ENCODE data around the gene AATF.

The AATF gene

DNA sequence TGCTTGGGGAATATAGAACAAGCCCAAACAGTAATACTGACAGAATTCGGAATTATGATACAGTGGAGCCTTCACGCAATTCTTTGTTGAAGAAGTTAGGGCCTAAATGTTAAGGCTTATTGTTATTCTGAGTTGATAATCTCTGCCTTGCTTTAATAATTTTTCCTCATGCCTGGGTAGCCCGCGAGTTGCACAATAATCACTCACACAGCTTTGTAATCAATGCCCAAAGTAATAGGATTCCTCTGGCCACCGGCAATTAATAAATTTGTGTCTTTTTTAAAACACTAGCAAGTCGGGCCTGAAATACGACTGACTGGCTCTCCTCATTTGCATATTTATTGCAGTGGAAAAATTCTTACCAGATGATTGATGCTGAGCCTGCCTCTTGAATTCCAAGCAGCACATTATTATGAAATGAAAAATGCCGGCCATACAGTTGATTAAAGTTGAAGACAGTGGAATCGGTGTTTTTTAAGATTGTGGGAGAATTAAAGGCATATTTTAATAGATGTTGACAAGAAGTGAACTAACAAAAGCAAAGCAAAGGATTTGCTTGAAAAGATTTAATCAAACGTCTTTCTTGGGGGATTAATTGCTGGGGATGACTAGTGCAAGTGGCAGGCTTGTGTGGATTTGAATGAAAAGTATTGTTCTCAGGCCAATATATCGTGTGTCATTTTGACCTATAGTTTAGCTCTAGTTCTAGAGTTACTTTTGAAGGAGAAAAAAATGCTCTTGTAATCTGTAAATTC, 30.2 kb downstream of the AATF start:
- Histone ChIP-seq H3K9me3 (ENCODE audit: control insufficient read depth, low read length) (no peaks in the 10 kb centered on the region), H2BK15ac (ENCODE audit: low read depth, poor library complexity, severe bottlenecking) (no peak overlapping the region), H3K4ac (ENCODE audit: low read depth in 1 of 2, low read length in 2 of 2) (no peak overlapping the region), H2AK5ac (ENCODE audit: low read length, severe bottlenecking) (no peak overlapping the region), H3K18ac (ENCODE audit: low read depth in 1 of 2, low read length in 2 of 2) (no peak overlapping the region), H4K8ac (ENCODE audit: low read length) (no peak overlapping the region), H3K9ac (ENCODE audit: low read length) (no peak overlapping the region), H3K14ac (ENCODE audit: low read length in 2 of 2) (no peak overlapping the region), H2BK12ac (ENCODE audit: low read length in 2 of 2) (no peak overlapping the region), H2AFZ (ENCODE audit: low read depth, low read length) (no peak overlapping the region), H3K36me3 (ENCODE audit: control insufficient read depth in 1 of 2, insufficient read depth in 2 of 2, low read depth in 1 of 2, low read length in 2 of 2) (peaks cover 3% of the 10 kb centered on the region in 2 experiments), H3K79me1 (replicated peaks; ENCODE audit: low read length, poor library complexity, severe bottlenecking) (peaks cover 15% of the 10 kb centered on the region), H3K27ac (ENCODE audit: low read length, poor library complexity, severe bottlenecking) (no peak overlapping the region), H3K4me1 (ENCODE audit: control insufficient read depth, insufficient read depth, low read depth, low read length) (no peaks in the 10 kb centered on the region), H3K27me3 (ENCODE audit: control insufficient read depth in 1 of 2, insufficient read depth in 1 of 2, low read length in 2 of 2) (no peaks in the 10 kb centered on the region), H2BK5ac (ENCODE audit: low read depth, low read length, poor library complexity, severe bottlenecking) (no peak overlapping the region), H4K91ac (ENCODE audit: low read length) (no peak overlapping the region), H3K23ac (ENCODE audit: low read length in 2 of 2) (no peak overlapping the region), H2BK120ac (ENCODE audit: low read depth, low read length) (peak overlapping the region; percentile 19), H3K4me2 (ENCODE audit: low read length, poor library complexity, severe bottlenecking) (no peak overlapping the region), H3K4me3 (ENCODE audit: insufficient read depth in 1 of 2, low read depth in 1 of 2, low read length in 2 of 2) (no peak overlapping the region)
- DNase-seq, result peak; percentile 24
- WGBS, result 80% methylated on average over 11 of the region's 11 CpGs

DNA sequence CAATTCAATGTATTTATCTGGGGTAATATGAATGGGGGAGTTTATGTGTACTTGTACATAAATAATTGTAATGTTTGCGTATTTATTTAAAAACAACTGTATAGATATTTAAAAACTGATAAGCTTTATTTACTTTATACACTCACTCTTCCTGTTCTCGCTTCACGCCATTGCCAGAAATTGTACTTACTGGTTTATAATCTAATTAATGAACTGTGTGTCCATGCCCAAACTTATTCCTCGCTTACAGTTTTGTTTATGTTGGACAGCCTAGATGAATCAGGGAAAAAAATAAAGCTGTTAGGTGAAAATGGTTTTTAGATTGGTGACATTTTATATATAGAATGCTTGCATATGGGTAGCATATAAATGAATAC, 30.8 kb downstream of the AATF start:
- Histone ChIP-seq H3K9me3 (ENCODE audit: control insufficient read depth, low read length) (no peaks in the 10 kb centered on the region), H2BK12ac (ENCODE audit: low read length in 2 of 2) (no peak overlapping the region), H3K9ac (ENCODE audit: low read length) (no peak overlapping the region), H4K91ac (ENCODE audit: low read length) (no peak overlapping the region), H3K27me3 (ENCODE audit: control insufficient read depth in 1 of 2, insufficient read depth in 1 of 2, low read length in 2 of 2) (no peaks in the 10 kb centered on the region), H3K27ac (ENCODE audit: low read length, poor library complexity, severe bottlenecking) (no peak overlapping the region), H3K36me3 (ENCODE audit: control insufficient read depth in 1 of 2, insufficient read depth in 2 of 2, low read depth in 1 of 2, low read length in 2 of 2) (peaks cover 3 to 6% of the 10 kb centered on the region in 2 experiments), H2AK5ac (ENCODE audit: low read length, severe bottlenecking) (no peak overlapping the region), H3K23ac (ENCODE audit: low read length in 2 of 2) (no peak overlapping the region), H2BK120ac (ENCODE audit: low read depth, low read length) (no peak overlapping the region), H3K4me2 (ENCODE audit: low read length, poor library complexity, severe bottlenecking) (no peak overlapping the region), H2BK15ac (ENCODE audit: low read depth, poor library complexity, severe bottlenecking) (no peak overlapping the region), H3K4me1 (ENCODE audit: control insufficient read depth, insufficient read depth, low read depth, low read length) (no peaks in the 10 kb centered on the region), H3K18ac (ENCODE audit: low read depth in 1 of 2, low read length in 2 of 2) (no peak overlapping the region), H3K4ac (ENCODE audit: low read depth in 1 of 2, low read length in 2 of 2) (no peak overlapping the region), H2AFZ (ENCODE audit: low read depth, low read length) (no peak overlapping the region), H3K79me1 (replicated peaks; ENCODE audit: low read length, poor library complexity, severe bottlenecking) (peaks cover 16% of the 10 kb centered on the region), H3K14ac (ENCODE audit: low read length in 2 of 2) (no peak overlapping the region), H2BK5ac (ENCODE audit: low read depth, low read length, poor library complexity, severe bottlenecking) (no peak overlapping the region), H3K4me3 (ENCODE audit: insufficient read depth in 1 of 2, low read depth in 1 of 2, low read length in 2 of 2) (no peak overlapping the region), H4K8ac (ENCODE audit: low read length) (no peak overlapping the region)
- peak; percentile 12 for DNase-seq
- WGBS, result no CpG with 5 or more reads among the region's 4 CpGs

DNA sequence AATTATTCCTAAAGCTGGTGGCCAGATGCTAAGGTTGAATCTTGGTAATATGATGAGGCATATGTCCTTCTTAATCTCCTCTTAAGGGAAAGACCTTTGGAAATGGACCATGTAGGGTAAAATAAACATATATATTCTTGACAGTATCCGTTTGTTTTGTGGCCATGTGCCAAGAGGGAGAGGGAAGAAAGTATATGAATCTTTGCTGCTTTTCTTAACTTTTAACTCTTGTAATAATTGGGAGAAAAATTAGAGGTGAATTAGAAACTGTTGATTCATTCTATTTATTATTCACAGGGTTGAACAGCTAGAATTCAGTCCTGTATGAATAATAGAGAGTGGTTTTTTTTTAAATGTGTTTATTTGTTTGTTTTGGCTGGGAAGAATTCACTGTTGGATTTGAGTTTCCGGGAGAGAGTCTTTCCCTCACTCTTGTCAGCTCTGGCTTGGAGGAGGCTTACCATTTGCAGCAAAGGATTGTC, 31.6 kb downstream of the AATF start:
- no peak overlapping the region for H3K23ac ChIP-seq (ENCODE audit: low read length in 2 of 2)
- no peak overlapping the region for H2AFZ ChIP-seq (ENCODE audit: low read depth, low read length)
- H3K4me2 ChIP-seq (ENCODE audit: low read length, poor library complexity, severe bottlenecking), result no peak overlapping the region
- H3K14ac ChIP-seq (ENCODE audit: low read length in 2 of 2), result no peak overlapping the region
- no peaks in the 10 kb centered on the region for H3K27me3 ChIP-seq (ENCODE audit: control insufficient read depth in 1 of 2, insufficient read depth in 1 of 2, low read length in 2 of 2)
- WGBS, result 29% methylated on average over 2 of the region's 2 CpGs
- DNase-seq, result peak; percentile 45
- no peaks in the 10 kb centered on the region for H3K4me1 ChIP-seq (ENCODE audit: control insufficient read depth, insufficient read depth, low read depth, low read length)
- peaks cover 23% of the 10 kb centered on the region for H3K79me1 ChIP-seq (replicated peaks; ENCODE audit: low read length, poor library complexity, severe bottlenecking)
- no peak overlapping the region for H2AK5ac ChIP-seq (ENCODE audit: low read length, severe bottlenecking)
- no peaks in the 10 kb centered on the region for H3K9me3 ChIP-seq (ENCODE audit: control insufficient read depth, low read length)
- no peak overlapping the region for H2BK15ac ChIP-seq (ENCODE audit: low read depth, poor library complexity, severe bottlenecking)
- H3K4me3 ChIP-seq (ENCODE audit: insufficient read depth in 1 of 2, low read depth in 1 of 2, low read length in 2 of 2), result no peak overlapping the region
- H3K27ac ChIP-seq (ENCODE audit: low read length, poor library complexity, severe bottlenecking), result no peak overlapping the region
- H4K8ac ChIP-seq (ENCODE audit: low read length), result no peak overlapping the region
- H2BK120ac ChIP-seq (ENCODE audit: low read depth, low read length), result no peak overlapping the region
- H3K18ac ChIP-seq (ENCODE audit: low read depth in 1 of 2, low read length in 2 of 2), result no peak overlapping the region
- no peak overlapping the region for H3K4ac ChIP-seq (ENCODE audit: low read depth in 1 of 2, low read length in 2 of 2)
- H4K91ac ChIP-seq (ENCODE audit: low read length), result no peak overlapping the region
- H2BK12ac ChIP-seq (ENCODE audit: low read length in 2 of 2), result no peak overlapping the region
- peaks cover 6 to 7% of the 10 kb centered on the region in 2 experiments for H3K36me3 ChIP-seq (ENCODE audit: control insufficient read depth in 1 of 2, insufficient read depth in 2 of 2, low read depth in 1 of 2, low read length in 2 of 2)
- H2BK5ac ChIP-seq (ENCODE audit: low read depth, low read length, poor library complexity, severe bottlenecking), result no peak overlapping the region
- peak overlapping the region; percentile 31 for H3K9ac ChIP-seq (ENCODE audit: low read length)

DNA sequence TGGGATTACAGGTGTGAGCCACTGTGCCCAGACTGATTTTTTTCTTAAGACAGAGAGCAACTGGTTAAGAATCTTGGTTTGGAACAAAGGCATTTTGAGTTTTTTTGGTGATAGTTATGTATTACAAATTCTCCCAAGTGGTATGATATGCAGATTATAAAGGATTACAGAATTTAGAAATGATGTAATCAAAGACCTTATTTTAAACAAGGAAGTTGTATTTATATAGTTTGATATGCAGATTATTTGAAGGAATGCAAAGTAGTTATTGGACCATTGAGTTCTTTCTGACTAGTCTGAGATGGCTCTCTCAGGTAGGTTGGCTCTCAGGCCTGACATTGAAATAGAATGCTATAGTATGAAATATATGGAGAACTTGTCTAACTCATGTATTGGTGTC, 34.9 kb downstream of the AATF start:
- Histone ChIP-seq H2BK120ac (ENCODE audit: low read depth, low read length) (no peak overlapping the region), H3K36me3 (ENCODE audit: control insufficient read depth in 1 of 2, insufficient read depth in 2 of 2, low read depth in 1 of 2, low read length in 2 of 2) (peaks cover 17 to 36% of the 10 kb centered on the region in 2 experiments), H3K27ac (ENCODE audit: low read length, poor library complexity, severe bottlenecking) (no peak overlapping the region), H2BK12ac (ENCODE audit: low read length in 2 of 2) (no peak overlapping the region), H2BK5ac (ENCODE audit: low read depth, low read length, poor library complexity, severe bottlenecking) (no peak overlapping the region), H4K91ac (ENCODE audit: low read length) (no peak overlapping the region), H3K4ac (ENCODE audit: low read depth in 1 of 2, low read length in 2 of 2) (no peak overlapping the region), H3K4me1 (ENCODE audit: control insufficient read depth, insufficient read depth, low read depth, low read length) (no peaks in the 10 kb centered on the region), H2AK5ac (ENCODE audit: low read length, severe bottlenecking) (no peak overlapping the region), H3K14ac (ENCODE audit: low read length in 2 of 2) (no peak overlapping the region), H3K4me2 (ENCODE audit: low read length, poor library complexity, severe bottlenecking) (no peak overlapping the region), H3K9me3 (ENCODE audit: control insufficient read depth, low read length) (no peaks in the 10 kb centered on the region), H3K9ac (ENCODE audit: low read length) (no peak overlapping the region), H3K79me1 (replicated peaks; ENCODE audit: low read length, poor library complexity, severe bottlenecking) (peaks cover 29% of the 10 kb centered on the region), H2AFZ (ENCODE audit: low read depth, low read length) (no peak overlapping the region), H3K18ac (ENCODE audit: low read depth in 1 of 2, low read length in 2 of 2) (no peak overlapping the region), H2BK15ac (ENCODE audit: low read depth, poor library complexity, severe bottlenecking) (no peak overlapping the region), H4K8ac (ENCODE audit: low read length) (no peak overlapping the region), H3K23ac (ENCODE audit: low read length in 2 of 2) (no peak overlapping the region), H3K27me3 (ENCODE audit: control insufficient read depth in 1 of 2, insufficient read depth in 1 of 2, low read length in 2 of 2) (no peaks in the 10 kb centered on the region), H3K4me3 (ENCODE audit: insufficient read depth in 1 of 2, low read depth in 1 of 2, low read length in 2 of 2) (no peak overlapping the region)
- no peak for DNase-seq

Data from mesenchymal stem cell (in vitro differentiated cells and primary cell).